ENCODE results near the gene PRSS36.
"Not testable (repeated sequence)": the region's sequence is repeated elsewhere in the genome, so short reads cannot be mapped to it uniquely, and the experiment has no call there.

The PRSS36 gene

DNA sequence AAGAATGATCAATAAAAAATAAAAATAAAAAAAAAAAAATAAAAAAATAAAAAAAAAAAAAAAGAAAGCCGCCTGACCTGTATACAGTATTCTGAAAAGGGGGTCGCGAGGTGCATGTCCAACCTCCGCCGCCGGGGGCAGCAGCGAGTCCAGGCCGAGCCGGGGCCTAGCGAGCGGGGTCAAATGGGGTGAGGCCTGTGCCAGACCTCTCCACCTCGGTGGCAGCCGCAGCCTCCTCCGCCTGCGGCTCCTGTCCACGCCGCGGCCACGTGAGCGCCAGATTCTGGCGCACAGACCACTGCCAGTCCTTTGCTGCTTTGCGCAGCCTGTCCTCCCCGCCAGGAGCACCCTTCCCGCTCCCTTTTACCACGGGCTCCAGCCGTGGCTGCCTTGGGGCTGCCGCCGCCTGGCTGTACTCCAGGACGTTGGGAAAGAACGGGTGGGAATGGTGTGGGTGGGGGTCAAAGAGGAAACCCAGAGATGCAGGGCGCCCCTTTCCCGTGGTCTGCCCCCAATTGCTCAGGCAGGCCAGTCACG lies 44.1 kb downstream of the PRSS36 start:
- no peak for DNase-seq (ENCODE audit: low read depth in 2 of 2)

DNA sequence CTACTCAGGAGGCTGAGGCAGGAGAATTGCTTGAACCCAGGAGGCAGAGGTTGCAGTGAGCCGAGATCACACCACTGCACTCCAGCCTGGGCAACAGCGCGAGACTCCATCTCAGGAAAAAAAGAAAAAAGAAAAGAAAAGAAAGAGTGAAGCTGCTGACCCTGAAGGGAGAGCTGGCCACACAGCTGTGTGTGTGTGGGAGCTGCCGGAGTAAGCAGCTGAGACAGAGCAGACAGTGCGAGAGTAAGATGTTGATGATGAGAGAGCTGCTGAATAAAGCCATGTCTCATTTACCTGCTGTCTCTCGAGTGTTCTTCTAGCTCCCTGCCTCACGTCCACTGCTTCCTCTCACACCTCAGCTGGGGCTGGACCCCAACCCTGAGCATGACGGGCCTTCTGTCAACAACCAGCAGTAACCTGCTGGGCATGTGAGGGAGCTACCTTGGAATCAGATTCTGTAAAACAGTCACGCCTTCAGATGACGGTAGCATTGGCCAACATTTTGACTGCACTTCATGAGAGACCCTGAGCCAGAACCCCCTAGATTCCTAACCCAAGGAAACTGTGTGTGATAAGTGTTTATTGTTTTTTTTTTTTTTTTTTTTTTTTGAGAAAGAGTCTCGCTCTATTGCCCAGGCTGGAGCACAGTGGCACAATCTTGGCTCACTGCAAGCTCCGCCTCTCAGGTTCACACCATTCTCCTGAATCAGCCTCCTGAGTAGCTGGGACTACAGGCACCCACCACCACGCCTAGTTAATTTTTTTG lies 48.8 kb downstream of the PRSS36 start:
- DNase-seq (ENCODE audit: low read depth in 2 of 2): not testable (repeated sequence)

DNA sequence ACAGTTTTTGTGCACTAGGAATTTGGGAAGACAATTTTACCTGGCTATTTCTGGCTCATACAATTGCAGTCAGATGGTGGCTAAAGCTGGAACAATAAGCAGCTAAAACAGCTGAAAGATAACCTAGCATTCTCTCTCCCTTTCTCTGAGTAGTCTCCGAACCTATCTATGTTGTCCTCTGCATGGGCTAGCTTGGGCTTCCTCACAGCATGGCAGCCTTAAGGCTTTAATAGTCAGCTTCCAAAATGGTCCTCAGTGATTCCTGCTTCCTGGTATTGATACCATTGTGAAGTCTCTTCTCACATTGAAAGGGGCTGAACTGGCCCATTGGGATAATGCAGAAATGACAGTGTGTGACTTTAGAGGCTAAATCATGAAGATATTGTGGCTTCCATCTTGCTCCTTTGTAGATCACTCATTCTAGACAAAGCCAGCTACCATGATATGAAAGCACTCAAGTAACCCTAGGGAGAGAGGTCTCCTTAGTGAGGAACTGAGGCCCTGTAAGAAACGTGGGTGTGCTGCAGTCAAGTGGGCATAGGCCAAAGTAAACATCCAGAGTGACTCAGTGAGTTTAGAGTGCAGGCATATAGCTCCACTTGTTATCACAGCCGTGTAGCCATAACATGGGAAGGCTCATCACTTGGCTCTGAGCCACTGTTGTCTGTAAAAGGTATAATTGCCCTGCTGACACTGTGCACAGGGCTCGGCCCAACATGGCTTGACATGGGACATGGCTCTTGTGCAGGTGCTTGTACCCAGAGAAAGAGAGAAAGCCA lies 49.8 kb downstream of the PRSS36 start:
- no peak for DNase-seq (ENCODE audit: low read depth in 2 of 2)

DNA sequence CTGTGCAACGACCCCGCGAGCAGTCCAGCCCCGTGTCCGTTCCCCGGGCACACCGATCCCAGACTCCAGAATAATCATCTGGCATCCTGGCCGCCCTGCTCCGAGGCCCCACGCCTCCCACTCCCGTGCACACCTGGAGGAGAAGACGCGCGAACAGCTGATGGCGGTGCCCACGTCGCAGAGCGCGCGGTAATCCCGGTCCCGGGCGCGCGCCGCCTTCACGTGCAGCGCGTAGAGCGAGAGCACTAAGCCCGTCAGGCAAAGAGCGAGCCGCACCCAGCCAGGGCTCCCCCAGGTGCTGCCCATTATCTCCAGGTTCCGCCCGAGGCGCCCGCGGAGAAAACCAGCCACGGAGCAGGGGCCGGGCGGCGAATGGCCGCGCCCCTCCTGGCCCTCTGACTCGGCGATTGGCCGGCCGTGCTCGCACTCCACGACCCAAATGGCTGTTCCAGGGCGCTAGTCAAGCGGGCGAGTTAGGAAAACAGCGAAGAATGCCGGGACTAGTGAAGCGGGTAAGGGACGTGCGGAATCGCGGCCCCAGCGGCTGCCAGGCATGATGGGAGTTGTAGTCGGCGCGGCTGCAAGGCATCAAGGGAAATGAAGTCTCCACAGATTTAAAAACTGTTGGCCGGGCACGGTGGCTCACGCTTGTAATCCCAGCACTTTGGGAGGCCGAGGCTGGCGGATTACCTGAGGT lies 55.3 kb downstream of the PRSS36 start, which contains the start of gene VKORC1:
Gene VKORC1 (minus strand): TSS at position 374 of the 697 bp plus-strand sequence. CDS start 68 bp downstream, at position 306.
- peak; percentile 88 to 94 for DNase-seq (ENCODE audit: low read depth in 2 of 2)

DNA sequence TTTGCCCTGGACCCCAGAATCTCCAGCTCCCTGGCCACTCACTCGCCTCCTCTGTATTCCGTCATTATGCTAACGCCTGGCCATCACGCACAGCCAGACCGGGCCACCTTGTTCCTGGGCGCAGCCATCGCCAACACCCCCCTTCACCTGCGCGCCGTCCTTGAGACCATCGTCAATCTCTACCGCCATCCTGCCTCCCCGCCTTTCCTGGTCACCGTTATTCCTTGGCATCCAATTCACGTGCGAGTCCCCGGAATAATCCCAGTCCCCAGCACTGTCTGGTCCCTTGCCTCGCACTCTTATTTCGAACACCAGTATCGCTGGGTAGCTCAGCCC lies 55.8 kb downstream of the PRSS36 start:
- no peak for DNase-seq (ENCODE audit: low read depth in 2 of 2)

DNA sequence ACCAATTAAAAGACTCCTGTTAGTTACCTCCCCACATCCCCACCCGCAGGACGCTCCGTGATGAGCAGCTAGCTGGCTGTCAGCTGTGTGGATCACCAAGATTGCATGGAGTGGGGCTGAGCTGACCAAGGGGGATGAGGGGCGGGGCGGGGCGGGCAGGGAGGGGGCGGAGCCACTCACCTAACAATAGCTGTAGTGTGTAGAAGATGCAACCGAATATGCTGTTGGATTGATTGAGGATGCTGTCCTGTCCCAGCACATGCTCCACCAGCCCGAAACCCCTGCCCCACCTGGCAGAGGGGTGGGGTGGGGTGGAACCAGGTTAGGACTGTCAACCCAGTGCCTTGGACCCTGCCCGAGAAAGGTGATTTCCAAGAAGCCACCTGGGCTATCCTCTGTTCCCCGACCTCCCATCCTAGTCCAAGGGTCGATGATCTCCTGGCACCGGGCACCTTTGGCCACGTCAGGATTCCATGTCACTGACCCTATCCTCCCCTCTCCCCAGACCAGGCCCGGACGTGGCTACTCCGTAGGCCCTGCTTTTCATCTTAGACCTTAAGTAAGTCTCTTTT lies 56.6 kb downstream of the PRSS36 start:
- DNase-seq (ENCODE audit: low read depth in 2 of 2): no peak

DNA sequence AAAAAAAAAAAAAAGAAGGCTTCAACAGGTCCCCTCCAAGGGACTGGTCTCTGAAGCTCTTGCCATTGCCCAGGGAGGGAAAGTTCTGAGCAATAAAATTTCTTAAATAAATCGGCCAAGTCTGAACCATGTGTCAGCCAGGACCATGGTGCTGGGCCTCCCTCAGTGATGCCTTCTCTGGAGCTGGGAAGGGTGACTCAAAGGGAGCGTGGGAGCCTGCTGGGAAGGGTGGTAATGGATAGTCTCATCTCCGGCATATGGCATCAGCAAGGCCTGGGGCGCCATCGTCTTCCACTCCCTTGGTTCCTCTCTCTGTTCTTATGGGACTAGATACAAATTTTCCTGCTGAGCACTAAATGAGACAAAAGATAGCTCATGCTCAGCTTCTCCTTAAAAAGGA lies 57.5 kb downstream of the PRSS36 start:
- no peak for DNase-seq (ENCODE audit: low read depth in 2 of 2)

DNA sequence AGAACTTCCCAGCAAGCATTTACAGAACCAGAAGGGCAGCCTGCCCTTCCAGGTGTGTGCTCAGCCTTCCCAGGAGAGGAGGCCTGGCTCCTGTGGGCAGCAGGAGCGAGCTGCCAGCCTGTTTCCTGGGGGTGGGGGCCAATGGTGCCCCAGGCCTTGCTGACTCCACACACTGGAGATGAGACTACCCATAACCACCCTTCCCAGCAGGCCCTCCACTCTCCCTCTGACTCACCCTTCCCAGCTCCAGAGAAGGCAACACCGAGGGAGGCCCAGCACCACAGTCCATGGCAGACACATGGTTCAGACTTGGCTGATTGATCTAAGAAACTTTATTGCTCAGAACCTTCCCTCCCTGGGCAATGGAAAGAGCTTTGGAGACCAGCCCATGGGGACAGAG lies 59.3 kb downstream of the PRSS36 start:
- DNase-seq (ENCODE audit: low read depth in 2 of 2): no peak

DNA sequence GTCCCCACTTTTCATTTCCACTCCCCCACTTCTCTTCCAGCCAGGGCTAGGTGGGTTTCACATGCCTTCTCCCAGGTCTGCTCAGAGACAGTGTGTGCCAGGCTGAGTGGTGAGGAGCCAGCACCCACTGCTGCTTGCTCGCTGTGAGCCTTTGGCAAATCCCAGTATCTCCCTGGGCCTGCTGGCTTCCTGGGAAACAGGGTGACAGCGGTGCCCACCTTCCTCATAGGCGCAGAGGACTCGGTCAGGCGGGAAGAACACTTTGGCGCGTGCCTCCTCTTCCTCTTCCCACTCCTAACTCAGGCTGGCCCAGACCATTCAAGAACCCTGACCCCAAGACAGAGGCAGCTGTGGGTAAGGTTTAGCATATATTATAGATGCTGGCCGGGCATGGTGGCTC lies 60.7 kb downstream of the PRSS36 start:
- no peak for DNase-seq (ENCODE audit: low read depth in 2 of 2)

All from fibroblast of skin of left biceps (primary cell).